ENCODE results near the gene PACRG. TPM values are rescaled to one million over a fixed set of nuclear protein-coding genes. Genes with fewer than 3 reads are reported as not detected.
"Not testable (repeated sequence)": the region's sequence is repeated elsewhere in the genome, so short reads cannot be mapped to it uniquely, and the experiment has no call there.

Gene PACRG
- total RNA-seq, 1 donor from 2014 or later: 7.9 TPM

GRCh38 chr6:162960679-162961457 lies 233.1 kb downstream of the PACRG start:
- intact Hi-C loops (cut with DNase I): no loop called here
- ATAC-seq (no peak), DNase-seq (ENCODE audit: missing footprints) (no peak)

GRCh38 chr6:162962093-162962492 lies 234.3 kb downstream of the PACRG start:
- intact Hi-C loops (cut with DNase I): no loop called here
- no peak for DNase-seq (ENCODE audit: missing footprints)
- no peak for ATAC-seq

- DNase-seq (ENCODE audit: missing footprints) (no peak), ATAC-seq (no peak)
- intact Hi-C loops (cut with DNase I): no loop called here
These were observed 236.1 kb downstream of the PACRG start for GRCh38 chr6:162963861-162964260.

GRCh38 chr6:162964488-162965140 lies 236.8 kb downstream of the PACRG start:
- peak; percentile 94 for ATAC-seq

GRCh38 chr6:162965366-162965765 lies 237.6 kb downstream of the PACRG start:
- ATAC-seq (no peak), DNase-seq (ENCODE audit: missing footprints) (no peak)
- intact Hi-C loops (cut with DNase I): no loop called here

More at GRCh38 chr6:162964488-162965140, 236.8 kb downstream of the PACRG start:
- intact Hi-C loops (cut with DNase I): no loop called here
- no peak for DNase-seq (ENCODE audit: missing footprints)

GRCh38 chr6:162970246-162970645 lies 242.5 kb downstream of the PACRG start:
- no peak for DNase-seq (ENCODE audit: missing footprints)
- intact Hi-C loops (cut with DNase I): no loop called here
- no peak for ATAC-seq

- no peak for ATAC-seq
- no peak for DNase-seq (ENCODE audit: missing footprints)
- intact Hi-C loops (cut with DNase I): no loop called here
These were observed 243.6 kb downstream of the PACRG start for GRCh38 chr6:162971356-162971755.

GRCh38 chr6:162973151-162973872 lies 245.5 kb downstream of the PACRG start:
- intact Hi-C loops (cut with DNase I): no loop called here
- ATAC-seq (no peak), DNase-seq (ENCODE audit: missing footprints) (no peak)

- DNase-seq (ENCODE audit: missing footprints) (no peak), ATAC-seq (no peak)
- intact Hi-C loops (cut with DNase I): no loop called here
These were observed 246.2 kb downstream of the PACRG start for GRCh38 chr6:162973980-162974379.

GRCh38 chr6:162974685-162975084 lies 246.9 kb downstream of the PACRG start:
- DNase-seq (ENCODE audit: missing footprints) (no peak), ATAC-seq (no peak)
- intact Hi-C loops (cut with DNase I): no loop called here

GRCh38 chr6:162976141-162976540 lies 248.4 kb downstream of the PACRG start:
- no peak for DNase-seq (ENCODE audit: missing footprints)
- ATAC-seq: no peak
- intact Hi-C loops (cut with DNase I): no loop called here

- intact Hi-C loops (cut with DNase I); ATAC-seq; DNase-seq (ENCODE audit: missing footprints): not testable (repeated sequence)
These were observed 255.5 kb downstream of the PACRG start for GRCh38 chr6:162983234-162983633.

- no peak for DNase-seq (ENCODE audit: missing footprints)
- no peak for ATAC-seq
- intact Hi-C loops (cut with DNase I): no loop called here
These were observed 271.0 kb downstream of the PACRG start for GRCh38 chr6:162998777-162999176.

GRCh38 chr6:162999575-163000285 lies 272.0 kb downstream of the PACRG start:
- intact Hi-C loops (cut with DNase I): no loop called here
- ATAC-seq (no peak), DNase-seq (ENCODE audit: missing footprints) (no peak)

GRCh38 chr6:163001330-163001729 lies 273.6 kb downstream of the PACRG start:
- intact Hi-C loops (cut with DNase I): no loop called here
- no peak for DNase-seq (ENCODE audit: missing footprints)
- ATAC-seq: no peak

- ATAC-seq: no peak
- DNase-seq (ENCODE audit: missing footprints): no peak
- intact Hi-C loops (cut with DNase I): no loop called here
These were observed 280.4 kb downstream of the PACRG start for GRCh38 chr6:163008186-163008585.

GRCh38 chr6:163008626-163009025 lies 280.9 kb downstream of the PACRG start:
- intact Hi-C loops (cut with DNase I): no loop called here
- ATAC-seq: no peak
- no peak for DNase-seq (ENCODE audit: missing footprints)

GRCh38 chr6:163010145-163010544 lies 282.4 kb downstream of the PACRG start:
- intact Hi-C loops (cut with DNase I): no loop called here
- DNase-seq (ENCODE audit: missing footprints): no peak
- ATAC-seq: no peak

- no peak for DNase-seq (ENCODE audit: missing footprints)
These were observed 287.0 kb downstream of the PACRG start for GRCh38 chr6:163014736-163015135.

More at GRCh38 chr6:163014736-163015135, 287.0 kb downstream of the PACRG start:
- intact Hi-C loops (cut with DNase I): no loop called here
- no peak for ATAC-seq
